Keratinocyte (primary cell): ENCODE results near the gene SHQ1. TPM values are rescaled to one million over a fixed set of nuclear protein-coding genes. Genes with fewer than 3 reads are reported as not detected.

ENCODE experiments used
- DNase-seq: peaks from one replicate; pipeline ENCODE4 v3.0.0-alpha.2; 2011; ENCODE audit warnings: low read depth, missing footprints, low spot score
- FAIRE-seq: peaks from 2 replicates; lab custom pipeline; 2011; peaks lifted over from hg19 to GRCh38; lab: Jason Lieb, UNC
- H2AFZ ChIP-seq: 2 replicates; pipeline ENCODE4 v1.6.0; 2012; ENCODE audit warnings: low read length, control low read depth, inconsistent platforms; ENCODE audit not compliant: control insufficient read depth
- H3K27ac ChIP-seq: 2 replicates; pipeline ENCODE4 v1.5.1; 2011; ENCODE audit warnings: low read length; ENCODE audit not compliant: control insufficient read depth, insufficient read depth
- H3K27me3 ChIP-seq: 3 replicates; pipeline ENCODE4 v1.6.0; 2011; ENCODE audit warnings: low read length; ENCODE audit not compliant: control insufficient read depth, insufficient read depth; ENCODE audit errors: extremely low read depth
- H3K36me3 ChIP-seq, 2 experiments: 2 replicates in 1 of 2; 3 replicates in 1 of 2; pipeline ENCODE4 v1.5.1; 2011; ENCODE audit warnings: low read length in 2 of 2, mild to moderate bottlenecking in 1 of 2; ENCODE audit not compliant: control insufficient read depth in 2 of 2, insufficient read depth in 2 of 2; ENCODE audit errors: extremely low read depth in 1 of 2
- H3K4me1 ChIP-seq: 3 replicates; pipeline ENCODE4 v1.5.1; 2011; ENCODE audit warnings: low read length; ENCODE audit not compliant: control insufficient read depth, insufficient read depth; ENCODE audit errors: extremely low read depth
- H3K4me2 ChIP-seq: 3 replicates; pipeline ENCODE4 v1.6.0; 2011; ENCODE audit warnings: low read depth, low read length; ENCODE audit not compliant: control insufficient read depth, insufficient read depth; ENCODE audit errors: extremely low read depth
- H3K4me3 ChIP-seq, 3 experiments: fragments of 200-600 bp in 1 of 3; sonication (generic) in 1 of 3; 2 replicates in 2 of 3; 3 replicates in 1 of 3; pipeline ENCODE4 v1.5.1; 2011 to 2016; ENCODE audit warnings: low read length in 3 of 3, mild to moderate bottlenecking in 3 of 3, control low read depth in 2 of 3, inconsistent platforms in 1 of 3, low read depth in 1 of 3, mixed read lengths in 1 of 3, mixed run types in 1 of 3, moderate library complexity in 1 of 3; ENCODE audit not compliant: control insufficient read depth in 2 of 3, insufficient read depth in 2 of 3; ENCODE audit errors: extremely low read depth in 1 of 3
- H3K79me2 ChIP-seq: 2 replicates; pipeline ENCODE4 v1.6.0; 2012; ENCODE audit warnings: low read length; ENCODE audit not compliant: control insufficient read depth, insufficient read depth
- H3K9ac ChIP-seq: 3 replicates; pipeline ENCODE4 v1.6.0; 2011; ENCODE audit warnings: low read length; ENCODE audit not compliant: control insufficient read depth, insufficient read depth; ENCODE audit errors: extremely low read depth
- H3K9me1 ChIP-seq: 3 replicates; pipeline ENCODE4 v1.6.0; 2011; ENCODE audit warnings: low read length; ENCODE audit not compliant: control insufficient read depth, insufficient read depth; ENCODE audit errors: extremely low read depth
- H3K9me3 ChIP-seq: 2 replicates; pipeline ENCODE4 v1.5.1; 2012; ENCODE audit warnings: low read depth, low read length; ENCODE audit not compliant: control insufficient read depth
- H4K20me1 ChIP-seq: 3 replicates; pipeline ENCODE4 v1.6.0; 2011; ENCODE audit warnings: low read length; ENCODE audit not compliant: control insufficient read depth, insufficient read depth; ENCODE audit errors: extremely low read depth
- EZH2 ChIP-seq: IDR thresholded peaks from one replicate; pipeline ENCODE4 v1.6.1; 2012; ENCODE audit warnings: inconsistent platforms, mild to moderate bottlenecking, low read length, moderate library complexity
- dilution Hi-C: fragments of 300-500 bp; cut with MboI; formaldehyde crosslinking; loops from one replicate; pipeline ENCODE4 v1.7.0; 2020; ENCODE audit warnings: low sequenced_read_pairs; ENCODE audit not compliant: extremely low pct_ligation_motif_present
- polyA minus RNA-seq, 3 experiments: library from RNA; depleted of rRNA, polyadenylated mRNA; stranded (reverse); fragments of >200 nt; gene quantifications; 1 replicate in 1 of 3; 2 replicates in 1 of 3; 3 replicates in 1 of 3; pipeline ENCODE4 v1.2.3, GENCODE V29; 2011
- polyA plus RNA-seq, 5 experiments: library from polyadenylated mRNA; depleted of rRNA in 3 of 5; stranded (reverse) in 3 of 5; stranded (forward) in 1 of 5; unstranded in 1 of 5; fragments of >200 nt; gene quantifications; 1 replicate in 1 of 5; 2 replicates in 3 of 5; 3 replicates in 1 of 5; pipeline versions ENCODE4 v1.2.1 to v1.2.3, GENCODE V29; 2011 to 2012; ENCODE audit warnings: missing spikeins in 2 of 5, low read depth in 1 of 5, low replicate concordance in 1 of 5
- TF ChIP-seq, protein P1 (sequence below), 3 experiments: IDR thresholded peaks in 1 of 3; conservative IDR thresholded peaks in 1 of 3; optimal IDR thresholded peaks in 1 of 3; 2 replicates in 2 of 3; 3 replicates in 1 of 3; pipeline versions ENCODE3 to v1.5.1; 2011; ENCODE audit warnings: low read length in 3 of 3, mild to moderate bottlenecking in 3 of 3, moderate library complexity in 2 of 3, control low read depth in 1 of 3, inconsistent platforms in 1 of 3; ENCODE audit not compliant: insufficient read depth in 2 of 3; ENCODE audit errors: extremely low read depth in 1 of 3

Gene SHQ1
- 9.7 to 17.7 TPM (median 13.4 TPM) in 3 replicates for polyA plus RNA-seq
- 18.3 TPM for polyA plus RNA-seq (2011; ENCODE audit: low read depth)
- polyA plus RNA-seq (2011; cell fraction: cytosol; rRNA removed) = 8.6 and 15.9 TPM in 2 replicates
- polyA plus RNA-seq (2011; cell fraction: nucleus; rRNA removed) = 12.8 and 14.6 TPM in 2 replicates
- polyA plus RNA-seq (2012; ENCODE audit: low replicate concordance) = 8.1 and 14.5 TPM in 2 replicates
- polyA minus RNA-seq = 4.4 to 11.3 TPM (median 5.8 TPM) in 3 replicates
- polyA minus RNA-seq (2011; cell fraction: cytosol; rRNA and poly(A)+ RNA removed) = 6.5 TPM
- polyA minus RNA-seq (2011; cell fraction: nucleus; rRNA and poly(A)+ RNA removed) = 11.9 and 14.2 TPM in 2 replicates

DNA sequence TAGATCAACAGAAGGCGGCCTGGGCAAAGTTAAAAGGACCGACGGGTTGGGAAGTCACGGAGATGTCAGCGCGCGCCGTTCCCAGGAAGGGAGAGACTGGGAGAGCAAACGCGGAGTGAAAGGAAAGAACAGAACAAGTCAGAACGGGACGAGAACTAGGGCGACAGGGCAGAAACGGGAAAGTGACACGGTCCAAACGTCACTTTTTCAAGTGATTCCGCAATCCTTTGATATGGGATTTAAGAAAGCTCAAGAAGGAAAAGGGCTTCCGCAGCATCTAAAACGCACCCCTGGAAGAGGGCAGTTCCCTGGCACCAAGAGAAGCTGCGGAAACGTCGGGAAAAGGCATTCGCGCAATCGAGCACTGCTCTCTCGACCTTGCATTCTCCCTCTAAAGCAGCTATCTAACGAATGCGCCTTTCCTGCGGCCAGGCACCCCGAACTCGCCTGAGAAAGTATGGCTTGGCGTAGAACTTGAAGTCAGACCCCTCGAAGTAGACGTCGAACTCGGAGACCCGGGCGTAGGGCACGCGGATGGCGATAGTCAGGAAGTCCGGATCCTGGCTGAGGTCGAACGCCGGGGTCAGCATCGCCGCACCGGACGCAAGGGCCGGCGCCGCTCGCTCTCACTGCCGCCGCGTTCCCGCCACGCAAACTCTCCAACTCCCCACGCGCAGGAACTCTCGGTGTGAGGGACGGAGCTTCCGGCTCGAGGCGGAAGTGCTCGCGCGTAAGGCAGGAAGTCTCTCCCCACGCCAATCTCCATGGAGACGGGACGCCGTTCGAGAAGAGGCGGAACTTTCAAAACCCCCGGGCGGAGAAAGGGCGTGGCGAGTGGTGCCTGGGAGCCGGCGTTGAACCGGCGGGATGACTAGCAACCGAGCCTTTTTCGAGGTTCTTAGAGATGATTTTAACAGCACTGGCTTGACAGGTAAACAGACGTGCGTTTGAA lies at the start of gene SHQ1:
SHQ1 (minus strand) TSS at position 695 of the 952 bp plus-strand sequence; CDS start at position 590, 105 bp downstream.
- H3K9me3 ChIP-seq = no peaks in the 10 kb centered on the region
- dilution Hi-C loops = no loop called here
- no peaks in the 10 kb centered on the region for H3K27me3 ChIP-seq
- TF ChIP-seq EZH2 = no peak
- TF ChIP-seq, protein P1, sequence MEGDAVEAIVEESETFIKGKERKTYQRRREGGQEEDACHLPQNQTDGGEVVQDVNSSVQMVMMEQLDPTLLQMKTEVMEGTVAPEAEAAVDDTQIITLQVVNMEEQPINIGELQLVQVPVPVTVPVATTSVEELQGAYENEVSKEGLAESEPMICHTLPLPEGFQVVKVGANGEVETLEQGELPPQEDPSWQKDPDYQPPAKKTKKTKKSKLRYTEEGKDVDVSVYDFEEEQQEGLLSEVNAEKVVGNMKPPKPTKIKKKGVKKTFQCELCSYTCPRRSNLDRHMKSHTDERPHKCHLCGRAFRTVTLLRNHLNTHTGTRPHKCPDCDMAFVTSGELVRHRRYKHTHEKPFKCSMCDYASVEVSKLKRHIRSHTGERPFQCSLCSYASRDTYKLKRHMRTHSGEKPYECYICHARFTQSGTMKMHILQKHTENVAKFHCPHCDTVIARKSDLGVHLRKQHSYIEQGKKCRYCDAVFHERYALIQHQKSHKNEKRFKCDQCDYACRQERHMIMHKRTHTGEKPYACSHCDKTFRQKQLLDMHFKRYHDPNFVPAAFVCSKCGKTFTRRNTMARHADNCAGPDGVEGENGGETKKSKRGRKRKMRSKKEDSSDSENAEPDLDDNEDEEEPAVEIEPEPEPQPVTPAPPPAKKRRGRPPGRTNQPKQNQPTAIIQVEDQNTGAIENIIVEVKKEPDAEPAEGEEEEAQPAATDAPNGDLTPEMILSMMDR (optimal IDR thresholded peaks at IDR 0.05 in 1 of 3, IDR thresholded peaks at IDR 0.05 in 1 of 3, conservative IDR thresholded peaks at IDR 0.05 in 1 of 3; ENCODE audit: extremely low read depth in 1 of 3, insufficient read depth in 2 of 3, low read length in 3 of 3) = no peak
- H4K20me1 ChIP-seq = no peaks in the 10 kb centered on the region
- H3K9ac ChIP-seq = peak within 1 kb of the TSS; percentile 82
- peaks cover 16% of the 10 kb centered on the region for H3K4me1 ChIP-seq
- peak; percentile 59 for DNase-seq
- peak within 1 kb of the TSS; percentile 68 for H3K27ac ChIP-seq
- H3K4me3 ChIP-seq = peak within 1 kb of the TSS; percentile 88 to 97 (median 97)
- peaks cover 24% of the 10 kb centered on the region for H3K79me2 ChIP-seq
- FAIRE-seq = peak; percentile 79
- H3K4me2 ChIP-seq = peak within 1 kb of the TSS; percentile 92
- H2AFZ ChIP-seq = peak within 1 kb of the TSS; percentile 99
- H3K9me1 ChIP-seq = no peaks in the 10 kb centered on the region
- H3K36me3 ChIP-seq = no peaks in the 10 kb centered on the region

DNA sequence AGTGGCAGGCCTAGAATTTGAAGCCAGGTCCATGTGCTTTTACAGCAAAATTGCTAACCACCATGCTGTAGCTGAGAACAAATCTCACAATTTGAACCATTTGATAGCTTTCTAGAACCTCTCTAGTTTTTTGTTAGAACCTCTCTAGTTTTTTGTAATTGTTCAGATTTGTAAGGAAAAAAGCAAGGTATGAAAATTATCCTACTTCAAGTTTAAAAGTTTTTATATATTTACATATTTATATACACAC lies 49.4 kb upstream of the SHQ1 start:
- no peak for TF ChIP-seq EZH2
- TF ChIP-seq, protein P1 (optimal IDR thresholded peaks at IDR 0.05 in 1 of 3, IDR thresholded peaks at IDR 0.05 in 1 of 3, conservative IDR thresholded peaks at IDR 0.05 in 1 of 3; ENCODE audit: extremely low read depth in 1 of 3, insufficient read depth in 2 of 3, low read length in 3 of 3) = no peak
- dilution Hi-C loops = no loop called here

More for the DNA sequence above, 49.4 kb upstream of the SHQ1 start:
- Histone ChIP-seq H3K79me2 (no peaks in the 10 kb centered on the region), H3K9ac (no peak overlapping the region), H3K4me2 (no peak overlapping the region), H2AFZ (no peak overlapping the region), H3K36me3 (no peaks in the 10 kb centered on the region), H3K4me3 (no peak overlapping the region), H3K9me3 (no peaks in the 10 kb centered on the region), H3K4me1 (peaks cover under 1% of the 10 kb centered on the region), H4K20me1 (no peaks in the 10 kb centered on the region), H3K27ac (no peak overlapping the region), H3K27me3 (no peaks in the 10 kb centered on the region), H3K9me1 (no peaks in the 10 kb centered on the region)
- no peak for FAIRE-seq
- no peak for DNase-seq
